Ishikawa (cell line): ENCODE data around the gene RHOB.

ENCODE experiments used
- CEBPB ChIP-seq: IDR thresholded peaks from 2 replicates; pipeline ENCODE4 v1.6.1; 2012
- EGR1 ChIP-seq: IDR thresholded peaks from 2 replicates; pipeline ENCODE4 v1.6.1; 2012
- EP300 ChIP-seq: IDR thresholded peaks from 2 replicates; pipeline ENCODE4 v1.6.1; 2012; ENCODE audit warnings: borderline replicate concordance
- FOXM1 ChIP-seq: IDR thresholded peaks from 2 replicates; pipeline ENCODE4 v1.6.1; 2012; ENCODE audit warnings: low read depth, borderline replicate concordance
- RAD21 ChIP-seq: IDR thresholded peaks from 2 replicates; pipeline ENCODE4 v1.6.1; 2012; ENCODE audit warnings: low read depth
- TCF12 ChIP-seq: IDR thresholded peaks from 2 replicates; pipeline ENCODE4 v1.6.1; 2012; ENCODE audit warnings: low read depth
- TEAD4 ChIP-seq: IDR thresholded peaks from 2 replicates; pipeline ENCODE4 v1.6.1; 2012
- USF1 ChIP-seq: IDR thresholded peaks from 2 replicates; pipeline ENCODE4 v1.6.1; 2012

GRCh38 chr2:20470211-20470610, 23.3 kb downstream of the RHOB start:
- no peak for TF ChIP-seq USF1
- TF ChIP-seq FOXM1 = no peak
- no peak for TF ChIP-seq EP300
- no peak for TF ChIP-seq EGR1
- TF ChIP-seq CEBPB = no peak
- no peak for TF ChIP-seq TCF12
- no peak for TF ChIP-seq RAD21
- TF ChIP-seq TEAD4 = no peak
